HCT116 (cell line): ENCODE measurements around the gene RIN1. TPM values are rescaled to one million over a fixed set of nuclear protein-coding genes. Genes with fewer than 3 reads are reported as not detected.
"Not testable (repeated sequence)": the region's sequence is repeated elsewhere in the genome, so short reads cannot be mapped to it uniquely, and the experiment has no call there.

Source experiments
- ATAC-seq: fragments of 200-7000 bp; cut with Tn5 transposase; 2 replicates; pipeline ENCODE4 v1.9.1; 2020; ENCODE audit warnings: mild to moderate bottlenecking, moderate library complexity
- BruUV-seq: library from RNA; stranded (reverse); fragments of 400-500 nt; replicated peaks from 2 replicates; lab custom pipeline; 2021; lab: Mats Ljungman, UMichigan
- CTCF ChIA-PET: fragments of 300-600 bp; sonication (Branson Sonifier 250); formaldehyde crosslinking; loops from one replicate; lab custom pipeline; 2021; ENCODE audit warnings: antibody characterized with exemption; lab: Charles Lee
- POLR2A ChIA-PET: fragments of 300-600, 350-600 bp; sonication (Branson Sonifier 250); formaldehyde crosslinking; loops from one replicate; lab custom pipeline; 2021; ENCODE audit warnings: antibody characterized with exemption; lab: Charles Lee
- RAD21 ChIA-PET, 2 experiments: fragments of 300-600 bp; sonication (Branson Sonifier 250); formaldehyde crosslinking; loops; one replicate each; lab custom pipeline; 2023; ENCODE audit warnings: low total read pairs in 2 of 2; ENCODE audit not compliant: uncharacterized antibody in 2 of 2, unreplicated experiment in 2 of 2, low non-redundant PET in 1 of 2; lab: Charles Lee
- DNase-seq: peaks from one replicate; pipeline ENCODE4 v3.0.0-alpha.2; 2010; ENCODE audit warnings: low read depth, low spot score
- H2AFZ ChIP-seq: fragments of 200-600 bp; shearing (Covaris generic), sonication (generic); 2 replicates; pipeline ENCODE4 v1.6.1; 2017; ENCODE audit warnings: low read depth, mixed run types, mixed read lengths, antibody characterized with exemption, low read length; ENCODE audit not compliant: poor library complexity, severe bottlenecking
- H3K27ac ChIP-seq: 2 replicates; pipeline ENCODE4 v1.5.1; 2012; ENCODE audit warnings: low read depth, low read length
- H3K27me3 ChIP-seq: fragments of 200-600 bp; sonication (generic); 2 replicates; pipeline ENCODE4 v1.6.1; 2016; ENCODE audit warnings: mixed run types, low read length, mixed read lengths; ENCODE audit not compliant: insufficient read depth
- H3K36me3 ChIP-seq, 2 experiments: fragments of 200-500 bp in 1 of 2; fragments of 200-600 bp in 1 of 2; sonication (Bioruptor generic) in 1 of 2; sonication (generic) in 1 of 2; 2 replicates each; pipeline versions ENCODE4 v1.5.1 to v1.6.1; 2014 to 2016; ENCODE audit warnings: low read length in 2 of 2, inconsistent platforms in 1 of 2, mixed read lengths in 1 of 2, mixed run types in 1 of 2; ENCODE audit not compliant: insufficient read depth in 2 of 2, control insufficient read depth in 1 of 2
- H3K4me1 ChIP-seq, 2 experiments: fragments of 200-600 bp in 1 of 2; sonication (generic) in 1 of 2; 2 replicates each; pipeline versions ENCODE4 v1.5.1 to v1.6.1; 2012 to 2017; ENCODE audit warnings: low read length in 2 of 2, inconsistent platforms in 1 of 2, mild to moderate bottlenecking in 1 of 2, mixed read lengths in 1 of 2, mixed run types in 1 of 2, moderate library complexity in 1 of 2; ENCODE audit not compliant: insufficient read depth in 2 of 2, control insufficient read depth in 1 of 2
- H3K4me2 ChIP-seq: fragments of 200-600 bp; sonication (generic); 2 replicates; pipeline ENCODE4 v1.6.1; 2017; ENCODE audit warnings: mixed run types, low read length, mixed read lengths
- H3K4me3 ChIP-seq, 2 experiments: fragments of 200-600 bp in 1 of 2; sonication (generic) in 1 of 2; replicated peaks in 1 of 2; 2 replicates each; pipeline ENCODE4 v1.5.1; 2011 to 2016; ENCODE audit warnings: low read length in 2 of 2, control low read depth in 1 of 2, low read depth in 1 of 2, mild to moderate bottlenecking in 1 of 2, mixed read lengths in 1 of 2, mixed run types in 1 of 2
- H3K79me2 ChIP-seq: fragments of 200-600 bp; sonication (generic); 2 replicates; pipeline ENCODE4 v1.6.1; 2017; ENCODE audit warnings: mild to moderate bottlenecking, mixed run types, low read length, moderate library complexity, mixed read lengths; ENCODE audit not compliant: insufficient read depth
- H3K9ac ChIP-seq: fragments of 200-600 bp; sonication (generic); 2 replicates; pipeline ENCODE4 v1.6.1; 2016; ENCODE audit warnings: low read length, mixed read lengths
- H3K9me2 ChIP-seq: fragments of 200-600 bp; sonication (generic), shearing (Covaris generic); 2 replicates; pipeline ENCODE4 v1.6.1; 2017; ENCODE audit warnings: mixed run types, mild to moderate bottlenecking, moderate library complexity; ENCODE audit not compliant: insufficient read depth
- H3K9me3 ChIP-seq, 2 experiments: fragments of 200-500 bp in 1 of 2; fragments of 200-600 bp in 1 of 2; sonication (Bioruptor generic) in 1 of 2; sonication (generic) in 1 of 2; 2 replicates each; pipeline ENCODE4 v1.6.1; 2014 to 2017; ENCODE audit warnings: low read length in 2 of 2, mixed read lengths in 2 of 2, inconsistent platforms in 1 of 2, low read depth in 1 of 2, mild to moderate bottlenecking in 1 of 2, mixed run types in 1 of 2, moderate library complexity in 1 of 2; ENCODE audit not compliant: control insufficient read depth in 1 of 2, insufficient read depth in 1 of 2
- H4K20me1 ChIP-seq: fragments of 200-600 bp; sonication (generic), shearing (Covaris generic); 2 replicates; pipeline ENCODE4 v1.6.1; 2017; ENCODE audit warnings: mixed run types, mild to moderate bottlenecking, moderate library complexity; ENCODE audit not compliant: insufficient read depth
- POLR2A ChIP-seq: IDR thresholded peaks from 2 replicates; pipeline ENCODE4 v1.7.0; 2011; ENCODE audit warnings: borderline replicate concordance; ENCODE audit not compliant: insufficient read depth, insufficient read length; ENCODE audit errors: extremely low read depth
- POLR2AphosphoS5 ChIP-seq: IDR thresholded peaks from 2 replicates; pipeline ENCODE4 v1.6.1; 2011; ENCODE audit warnings: mild to moderate bottlenecking, low read depth, low read length, moderate library complexity
- ZFX ChIP-seq: fragments of 450-650 bp; IDR thresholded peaks from 2 replicates; pipeline ENCODE4 v1.6.1; 2017
- intact Hi-C: fragments of 100-400 bp; cut with micrococcal nuclease; formaldehyde crosslinking; loops from 2 replicates; pipeline ENCODE4 v1.10.0; 2022
- total RNA-seq: library from RNA; stranded (reverse); gene quantifications from one replicate; pipeline ENCODE4 v1.2.1, GENCODE V29; 2021; ENCODE audit not compliant: unreplicated experiment

RIN1 gene
- total RNA-seq, 1 experiment from 2014 or later: 38.7 TPM

DNA sequence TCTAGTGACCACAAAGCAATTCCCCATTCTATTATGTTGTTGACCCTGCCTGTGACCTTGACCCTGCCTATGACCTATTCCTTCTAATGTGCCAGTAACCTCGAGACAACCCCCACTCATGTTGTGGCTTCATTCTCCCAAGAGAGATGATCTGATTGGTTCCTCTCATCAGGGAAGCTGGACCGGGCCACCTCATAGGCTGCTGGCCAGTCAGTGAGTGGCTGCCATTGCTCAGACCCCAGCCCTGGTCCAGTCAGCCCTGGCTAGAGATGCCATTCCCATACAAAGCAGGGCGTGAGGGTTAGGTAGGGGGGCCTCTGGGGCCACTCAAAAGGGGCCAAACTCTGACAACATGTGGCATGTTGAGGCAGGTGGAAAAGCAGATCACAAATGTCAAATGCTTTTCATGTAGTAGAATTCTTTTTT is 23.4 kb upstream of the RIN1 start:
- no peaks in the 10 kb centered on the region for H3K9me3 ChIP-seq
- no peaks in the 10 kb centered on the region for H3K27me3 ChIP-seq
- ChIA-PET POLR2A (interaction anchor here (0.7 kb wide), 1 partner anchor 9 kb away, joined by 5 read pairs; no protein-coding TSS in a partner anchor), CTCF (no interaction called here), RAD21 (no interaction called here)
- DNase-seq: no peak
- no TSS peak for BruUV-seq
- H3K9me2 ChIP-seq: no peaks in the 10 kb centered on the region
- intact Hi-C loops: no loop called here
- peaks cover 0 to 11% of the 10 kb centered on the region in 2 experiments; a peak in 1 of 4 replicates for H3K36me3 ChIP-seq
- no peak overlapping the region for H3K9ac ChIP-seq
- H3K4me1 ChIP-seq: 0 out of 4 replicates have a peak, but pooled peaks cover 0 to 3% of the 10 kb centered on the region in 2 experiments
- peak; percentile 57 for TF ChIP-seq POLR2A
- TF ChIP-seq POLR2AphosphoS5: peak; percentile 35
- TF ChIP-seq ZFX: no peak
- H3K4me2 ChIP-seq: no peak overlapping the region
- H3K79me2 ChIP-seq: no peaks in the 10 kb centered on the region
- no peaks in the 10 kb centered on the region for H4K20me1 ChIP-seq
- no peak overlapping the region for H3K27ac ChIP-seq
- peak; percentile 34 for ATAC-seq
- no peak overlapping the region for H3K4me3 ChIP-seq
- no peak overlapping the region for H2AFZ ChIP-seq

DNA sequence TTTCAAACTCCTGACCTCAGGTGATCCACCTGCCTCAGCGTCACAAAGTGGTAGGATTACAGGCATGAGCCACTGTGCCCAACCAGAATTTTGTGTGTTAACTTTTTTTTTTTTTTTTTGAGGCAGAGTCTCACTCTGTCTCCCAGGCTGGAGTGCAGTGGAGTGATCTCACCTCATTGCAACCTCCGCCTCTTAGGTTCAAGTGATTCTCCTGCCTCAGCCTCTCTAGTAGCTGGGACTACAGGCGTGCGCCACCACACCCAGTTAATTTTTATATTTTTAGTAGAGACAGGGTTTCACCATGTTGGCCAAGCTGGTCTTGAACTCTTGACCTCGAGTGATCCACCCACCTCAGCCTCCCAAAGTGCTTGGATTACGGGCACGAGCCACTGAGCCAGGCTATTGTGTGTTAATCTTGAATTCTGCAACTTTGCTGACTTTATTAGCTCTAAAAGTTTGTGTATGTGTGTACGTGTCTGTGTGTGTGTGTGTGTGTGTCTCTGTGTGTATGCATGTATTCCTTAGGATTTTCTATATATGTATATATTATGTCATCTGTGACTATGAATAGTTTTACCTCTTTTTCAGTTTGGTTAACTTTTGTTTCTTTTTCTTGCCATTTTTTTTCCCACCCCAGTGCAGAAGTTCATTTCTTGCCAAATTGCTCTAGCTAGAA is 14.5 kb upstream of the RIN1 start:
- peaks cover 5 to 19% of the 10 kb centered on the region in 2 experiments for H3K4me1 ChIP-seq
- BruUV-seq, H3K27ac ChIP-seq, DNase-seq, H3K27me3 ChIP-seq, H3K4me2 ChIP-seq, H3K79me2 ChIP-seq, H3K9ac ChIP-seq, H4K20me1 ChIP-seq, H2AFZ ChIP-seq, H3K9me2 ChIP-seq, ATAC-seq, H3K4me3 ChIP-seq, H3K36me3 ChIP-seq, intact Hi-C loops, RAD21 ChIA-PET, H3K9me3 ChIP-seq: not testable (repeated sequence)
- CTCF ChIA-PET: interaction anchor here (0.8 to 2.0 kb wide), 4 partner anchors 11 to 36 kb away, joined by 3 to 5 read pairs (median 4); partner anchors contain the start of gene RIN1
- POLR2A ChIA-PET: interaction anchor here (0.6 kb wide), 1 partner anchor 9 kb away, joined by 5 read pairs; no protein-coding TSS in a partner anchor
